Activated gamma-delta T cell treated with anti-CD3 and anti-CD28 coated beads, Interleukin-2, amount 50 U/mL, for 16 hours (primary cell): ENCODE data around the gene CAPN1.

Experiments used
- DNase-seq: peaks from one replicate; pipeline ENCODE4 v3.0.0-alpha.2; 2020; ENCODE audit warnings: low read depth

The CAPN1 gene

GRCh38 chr11:65260756-65261590 lies 79.2 kb downstream of the CAPN1 start:
- no peak for DNase-seq
